ENCODE results near the gene GABBR2. TPM values are rescaled to one million over a fixed set of nuclear protein-coding genes. Genes with fewer than 3 reads are reported as not detected.

The GABBR2 gene
- total RNA-seq, 1 donor from 2014 or later = 6.4 TPM

DNA sequence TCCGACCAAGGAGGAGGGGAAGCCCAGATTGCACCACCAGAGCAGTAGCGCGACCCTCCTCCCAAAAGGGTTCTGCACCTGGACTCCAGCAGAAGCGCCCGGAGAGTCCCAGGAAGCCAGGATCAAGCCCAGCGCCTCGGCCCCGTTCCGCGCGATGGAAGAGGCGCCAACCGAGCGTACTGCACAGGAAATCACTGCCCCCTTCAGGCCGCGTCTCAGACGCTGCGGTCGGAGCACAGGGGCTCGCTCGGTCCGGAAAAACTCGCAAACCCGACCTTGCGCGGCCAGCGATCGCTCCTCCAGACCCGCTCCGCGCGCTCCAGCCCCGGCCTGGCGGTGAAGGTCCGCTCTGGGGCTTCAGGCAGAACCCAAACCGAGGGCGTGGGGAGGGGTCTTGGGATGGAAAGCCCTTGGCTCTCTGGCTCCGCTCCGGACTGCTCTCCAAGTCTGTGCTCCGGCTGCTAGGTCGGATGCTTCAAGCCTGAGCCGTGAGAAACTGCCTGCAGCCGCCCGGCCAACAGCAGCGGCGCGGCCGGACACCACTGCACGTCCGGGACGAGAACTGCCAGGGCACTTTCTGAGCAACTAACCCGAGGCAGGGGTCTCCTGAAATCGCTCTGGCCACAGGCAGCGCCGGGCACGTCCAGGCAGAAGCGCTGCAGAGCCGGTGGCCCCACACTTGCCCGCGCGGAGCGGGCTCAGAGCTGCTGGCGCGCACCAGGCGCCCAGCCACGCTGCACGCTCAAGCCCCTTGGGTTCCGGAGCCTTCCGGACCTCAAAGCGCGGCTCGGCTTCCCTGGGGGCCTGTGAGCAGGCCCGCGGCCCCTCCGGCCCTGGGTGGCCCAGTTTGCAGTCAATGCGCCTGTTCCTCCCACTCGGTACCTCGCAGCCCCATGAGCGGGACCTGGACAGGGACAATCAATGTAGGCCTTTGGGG is 1.3 kb downstream of the GABBR2 start:
- DNase-seq (ENCODE audit: extremely low spot score, unreplicated experiment) = peak; percentile 82
- TF ChIP-seq, protein P1, sequence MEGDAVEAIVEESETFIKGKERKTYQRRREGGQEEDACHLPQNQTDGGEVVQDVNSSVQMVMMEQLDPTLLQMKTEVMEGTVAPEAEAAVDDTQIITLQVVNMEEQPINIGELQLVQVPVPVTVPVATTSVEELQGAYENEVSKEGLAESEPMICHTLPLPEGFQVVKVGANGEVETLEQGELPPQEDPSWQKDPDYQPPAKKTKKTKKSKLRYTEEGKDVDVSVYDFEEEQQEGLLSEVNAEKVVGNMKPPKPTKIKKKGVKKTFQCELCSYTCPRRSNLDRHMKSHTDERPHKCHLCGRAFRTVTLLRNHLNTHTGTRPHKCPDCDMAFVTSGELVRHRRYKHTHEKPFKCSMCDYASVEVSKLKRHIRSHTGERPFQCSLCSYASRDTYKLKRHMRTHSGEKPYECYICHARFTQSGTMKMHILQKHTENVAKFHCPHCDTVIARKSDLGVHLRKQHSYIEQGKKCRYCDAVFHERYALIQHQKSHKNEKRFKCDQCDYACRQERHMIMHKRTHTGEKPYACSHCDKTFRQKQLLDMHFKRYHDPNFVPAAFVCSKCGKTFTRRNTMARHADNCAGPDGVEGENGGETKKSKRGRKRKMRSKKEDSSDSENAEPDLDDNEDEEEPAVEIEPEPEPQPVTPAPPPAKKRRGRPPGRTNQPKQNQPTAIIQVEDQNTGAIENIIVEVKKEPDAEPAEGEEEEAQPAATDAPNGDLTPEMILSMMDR (conservative IDR thresholded peaks at IDR 0.05) = peak; percentile 83
- H3K27ac Mint-ChIP-seq = no peak overlapping the region

DNA sequence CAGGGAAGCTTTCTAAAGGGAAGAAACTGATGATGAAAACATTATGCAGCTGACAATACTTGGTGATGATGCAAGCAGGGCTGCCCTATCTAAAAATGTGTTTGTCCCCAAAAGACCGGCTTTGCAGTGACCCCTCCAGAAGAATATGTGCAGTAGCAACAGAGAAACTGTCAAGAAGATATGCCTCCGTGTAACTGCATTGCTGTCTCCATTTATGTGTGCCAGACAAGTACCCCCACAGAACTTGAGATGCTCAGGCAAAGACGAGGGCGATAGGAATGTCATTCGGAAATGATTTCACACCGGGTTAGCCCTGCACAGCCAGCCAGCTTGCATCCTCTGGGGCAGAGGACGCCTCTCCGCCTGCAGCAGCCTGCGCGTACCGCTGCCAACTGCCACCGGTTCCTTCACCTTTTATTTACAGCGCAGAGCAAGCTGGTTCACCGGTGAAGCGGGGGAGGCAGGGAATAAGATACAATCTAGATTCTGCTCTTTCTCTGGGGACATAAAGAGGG is 2.0 kb downstream of the GABBR2 start:
- no peak for DNase-seq (ENCODE audit: extremely low spot score, unreplicated experiment)
- Mint-ChIP-seq H3K4me1 (ENCODE audit: unreplicated experiment) (peaks cover 10% of the 10 kb centered on the region), H3K27ac (no peak overlapping the region), H3K4me3 (peak overlapping the region; percentile 84), H3K36me3 (no peaks in the 10 kb centered on the region), H3K9me3 (no peaks in the 10 kb centered on the region), H3K27me3 (peaks cover 77% of the 10 kb centered on the region)
- TF ChIP-seq, protein P1 (conservative IDR thresholded peaks at IDR 0.05) = no peak

More for the DNA sequence above, 1.3 kb downstream of the GABBR2 start:
- Mint-ChIP-seq H3K4me1 (ENCODE audit: unreplicated experiment) (peaks cover 10% of the 10 kb centered on the region), H3K4me3 (peak overlapping the region; percentile 84), H3K9me3 (no peaks in the 10 kb centered on the region), H3K27me3 (peaks cover 80% of the 10 kb centered on the region), H3K36me3 (no peaks in the 10 kb centered on the region)

DNA sequence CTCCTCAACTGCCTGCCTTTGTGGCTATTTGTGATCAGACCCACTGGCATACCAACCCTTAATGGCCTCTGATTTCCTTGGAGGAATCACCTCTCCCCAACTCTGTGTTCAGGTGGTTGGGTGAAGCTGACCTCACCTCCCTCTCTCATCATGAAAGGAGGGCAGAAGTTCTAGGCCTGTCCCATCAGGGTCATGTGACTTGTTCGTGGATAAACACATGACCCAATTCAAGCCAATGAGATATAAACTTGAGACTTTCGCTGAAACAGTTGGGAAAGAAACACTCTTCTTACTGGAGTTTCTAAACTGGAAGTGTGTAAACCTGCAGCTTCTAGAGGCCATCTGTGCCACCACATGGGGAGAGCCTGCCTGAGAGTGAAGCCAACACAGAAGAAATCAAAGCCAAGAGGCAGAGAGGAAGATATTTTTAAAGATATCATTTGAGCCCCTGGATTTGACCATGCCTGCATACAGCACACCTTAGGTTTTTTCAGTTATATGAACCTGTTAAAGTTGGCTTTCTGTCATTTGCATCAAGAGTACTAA is 5.8 kb downstream of the GABBR2 start:
- Mint-ChIP-seq H3K9me3 (no peaks in the 10 kb centered on the region), H3K27me3 (peaks cover 75% of the 10 kb centered on the region), H3K4me3 (no peak overlapping the region), H3K27ac (no peak overlapping the region), H3K36me3 (no peaks in the 10 kb centered on the region), H3K4me1 (ENCODE audit: unreplicated experiment) (peaks cover 10% of the 10 kb centered on the region)
- DNase-seq (ENCODE audit: extremely low spot score, unreplicated experiment) = no peak
- TF ChIP-seq, protein P1 (conservative IDR thresholded peaks at IDR 0.05) = no peak

DNA sequence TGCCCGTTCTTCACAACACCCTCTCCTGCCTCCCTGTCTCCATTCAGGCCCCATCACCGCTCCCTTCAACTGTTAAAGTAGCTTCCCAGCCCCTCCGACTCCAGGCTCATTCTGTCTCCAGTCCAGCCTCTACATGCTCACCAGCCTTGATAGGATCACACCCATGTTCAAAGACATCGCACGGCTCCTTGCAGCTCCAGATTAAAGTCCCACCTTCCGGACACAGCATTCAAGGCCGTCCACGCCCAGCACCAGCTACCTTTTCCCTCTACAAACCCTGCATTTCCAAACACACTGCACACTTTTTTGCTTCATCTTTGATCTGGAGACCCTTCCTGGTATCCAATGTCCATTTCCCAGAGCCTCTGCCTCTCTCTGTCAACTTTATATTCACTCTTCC is 6.4 kb downstream of the GABBR2 start:
- Mint-ChIP-seq H3K9me3 (no peaks in the 10 kb centered on the region), H3K36me3 (no peaks in the 10 kb centered on the region), H3K27me3 (peaks cover 72% of the 10 kb centered on the region), H3K4me1 (ENCODE audit: unreplicated experiment) (peaks cover 10% of the 10 kb centered on the region), H3K27ac (no peak overlapping the region), H3K4me3 (no peak overlapping the region)
- TF ChIP-seq, protein P1 (conservative IDR thresholded peaks at IDR 0.05) = no peak
- no peak for DNase-seq (ENCODE audit: extremely low spot score, unreplicated experiment)

DNA sequence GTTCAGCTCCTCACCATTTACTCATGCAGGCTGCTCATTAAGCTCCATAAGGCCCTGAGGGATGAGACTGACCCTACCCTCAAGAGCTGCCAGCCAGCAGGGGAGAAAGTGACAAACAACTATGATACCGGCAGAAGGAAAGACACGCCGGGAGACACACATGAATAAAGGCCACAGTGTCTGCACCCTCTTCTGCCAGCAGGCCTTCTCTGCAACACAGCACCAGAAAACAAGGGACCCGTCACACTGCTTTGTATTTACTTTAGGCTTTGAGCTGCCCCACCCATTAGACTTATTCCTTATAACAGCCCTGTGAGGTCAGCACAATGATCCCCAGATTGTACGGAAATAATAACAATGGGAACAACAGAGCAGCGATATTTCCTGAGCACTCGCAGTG is 7.2 kb downstream of the GABBR2 start:
- H3K4me1 Mint-ChIP-seq (ENCODE audit: unreplicated experiment) = peaks cover 4% of the 10 kb centered on the region
- TF ChIP-seq, protein P1 (conservative IDR thresholded peaks at IDR 0.05) = no peak
- H3K9me3 Mint-ChIP-seq = no peaks in the 10 kb centered on the region
- H3K27ac Mint-ChIP-seq = no peak overlapping the region
- DNase-seq (ENCODE audit: extremely low spot score, unreplicated experiment) = no peak
- H3K36me3 Mint-ChIP-seq = no peaks in the 10 kb centered on the region
- peaks cover 65% of the 10 kb centered on the region for H3K27me3 Mint-ChIP-seq
- no peak overlapping the region for H3K4me3 Mint-ChIP-seq

Measured in type B pancreatic cell (in vitro differentiated cells).